GM19240 (cell line): ENCODE results near the gene BEAN1.

Experiments used
- DNase-seq: peaks from one replicate; pipeline ENCODE4 v3.0.0; 2011; ENCODE audit warnings: low spot score; ENCODE audit not compliant: insufficient read length

Gene BEAN1

GRCh38 chr16:66418165-66418962, 8.7 kb upstream of the BEAN1 start:
- DNase-seq, result no peak

DNA sequence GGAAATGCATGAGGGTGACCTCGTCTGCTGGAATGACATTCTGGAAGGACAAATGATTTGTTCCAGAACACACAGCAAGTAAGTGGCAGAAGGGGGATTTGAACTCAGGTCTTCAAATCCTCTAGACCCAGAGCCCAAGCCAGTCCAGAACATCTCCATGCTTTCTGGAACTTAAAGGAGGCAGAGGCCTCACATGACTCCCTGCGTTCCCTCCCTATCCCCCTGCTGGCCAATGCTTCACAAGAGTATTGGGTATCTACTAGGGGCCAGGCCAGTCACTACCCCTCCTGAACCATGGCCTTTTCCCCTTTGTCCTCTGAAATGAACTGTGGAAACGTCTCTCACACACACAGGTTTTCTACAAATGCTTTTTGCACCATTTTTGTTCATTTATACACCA, 7.6 kb upstream of the BEAN1 start:
- DNase-seq, result no peak

DNA sequence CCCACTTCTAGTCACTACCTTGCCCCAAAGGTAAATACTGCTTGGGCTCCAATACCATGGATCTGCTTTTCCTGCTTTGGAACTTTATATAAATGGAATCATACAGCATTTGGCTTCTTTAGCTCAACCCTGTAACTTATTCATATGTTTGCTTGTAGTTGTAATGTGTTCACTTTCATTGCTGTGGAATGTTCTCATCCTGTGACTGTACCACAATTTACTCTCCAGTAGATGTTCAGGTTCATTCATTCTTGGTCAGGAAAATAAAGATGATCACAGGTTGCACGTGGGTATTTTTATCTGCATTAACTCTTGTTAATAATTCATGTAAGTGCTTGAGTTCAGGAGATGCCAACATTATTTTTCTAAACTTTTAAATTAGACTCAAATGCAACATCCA, 6.7 kb upstream of the BEAN1 start:
- no peak for DNase-seq

- no peak for DNase-seq
Measured at GRCh38 chr16:66421891-66422290, 5.2 kb upstream of the BEAN1 start.

GRCh38 chr16:66422366-66422765, 4.7 kb upstream of the BEAN1 start:
- DNase-seq, result no peak

DNA sequence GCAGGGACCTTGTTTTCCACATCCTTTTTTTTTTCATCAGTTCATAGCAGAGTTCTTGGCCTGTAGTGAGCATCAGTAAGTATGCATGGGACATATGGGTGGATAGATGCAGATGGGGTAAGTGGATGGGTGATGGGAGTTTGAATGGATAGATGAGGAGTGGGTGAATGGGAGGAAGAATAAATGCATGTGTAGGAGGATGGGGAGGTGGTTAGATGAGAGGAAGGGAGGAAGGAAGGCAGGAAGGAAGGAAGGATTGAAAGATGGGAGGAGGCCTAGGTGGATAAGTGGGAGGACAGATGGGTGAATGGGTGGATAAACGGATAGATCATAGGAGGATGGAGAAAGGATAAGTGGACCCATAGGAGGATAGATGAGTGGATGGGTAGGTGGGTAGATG, 3.9 kb upstream of the BEAN1 start:
- no peak for DNase-seq

DNA sequence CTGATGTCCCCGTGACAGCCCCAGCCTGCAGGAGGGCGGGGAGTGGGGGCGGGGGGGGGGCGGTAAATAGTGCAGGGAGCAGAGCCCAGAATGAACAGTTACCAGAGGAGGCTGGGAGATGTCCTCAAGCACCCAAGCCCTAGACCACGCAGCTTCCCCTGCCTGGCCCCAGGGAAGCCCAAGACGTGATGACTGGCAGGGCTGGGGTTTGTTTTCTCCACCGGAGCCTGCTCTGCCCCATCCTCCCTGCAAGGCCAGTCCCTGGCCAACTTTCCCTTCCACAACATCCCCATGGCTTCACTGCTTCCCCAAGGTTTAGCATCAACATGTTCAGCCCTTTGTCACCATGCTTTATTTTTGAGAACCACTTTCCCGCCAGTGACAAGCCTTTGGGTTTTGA, 1.4 kb upstream of the BEAN1 start:
- DNase-seq, result no peak

DNA sequence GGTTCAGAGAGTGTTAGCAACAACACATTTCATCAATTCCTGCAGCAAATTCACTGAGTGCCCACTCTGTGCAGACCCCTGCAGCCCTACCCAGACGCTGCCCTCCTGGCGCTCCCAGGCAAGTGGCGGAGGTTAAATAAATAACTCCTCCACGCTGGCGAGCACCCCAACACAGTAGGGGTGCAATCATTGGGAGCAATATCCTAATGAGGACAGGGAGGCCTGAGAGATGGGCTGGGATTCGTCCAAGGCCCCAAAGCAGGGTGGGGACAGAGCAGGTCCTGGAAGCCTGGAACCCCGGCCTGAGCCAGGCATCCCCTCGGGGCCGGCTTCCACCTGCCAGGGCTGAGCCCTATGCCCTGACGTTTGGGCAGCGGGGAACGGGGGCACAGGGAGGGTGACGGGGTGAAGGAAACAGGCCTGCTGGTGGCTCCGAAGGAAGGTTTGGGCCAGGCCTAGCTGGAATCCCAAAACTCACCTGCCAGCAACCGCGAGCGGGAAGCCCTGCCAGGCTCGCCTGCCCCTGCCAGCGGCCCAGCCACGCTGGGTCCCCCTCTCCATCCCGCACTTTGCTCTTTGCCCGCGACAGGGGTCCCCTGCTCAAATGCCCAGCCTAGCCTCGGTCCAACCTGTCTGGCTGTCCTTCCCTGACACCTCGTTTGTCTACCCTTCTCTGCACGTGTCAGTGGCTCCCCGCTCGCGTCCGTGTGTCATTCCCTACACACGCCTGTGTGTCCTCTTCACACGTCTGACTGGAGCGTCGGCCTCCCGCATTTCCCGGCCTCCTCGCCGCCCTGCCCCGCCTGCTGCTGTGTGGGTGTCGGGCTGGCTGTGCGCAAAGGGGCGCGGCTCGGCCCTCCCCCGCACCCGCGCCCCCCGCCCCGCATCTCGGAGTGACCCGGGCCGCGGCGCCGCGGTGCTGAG, 721 bp upstream of the BEAN1 start:
- DNase-seq, result no peak

- no peak for DNase-seq
Measured at GRCh38 chr16:66427871-66428681, 981 bp downstream of the BEAN1 start.

DNA sequence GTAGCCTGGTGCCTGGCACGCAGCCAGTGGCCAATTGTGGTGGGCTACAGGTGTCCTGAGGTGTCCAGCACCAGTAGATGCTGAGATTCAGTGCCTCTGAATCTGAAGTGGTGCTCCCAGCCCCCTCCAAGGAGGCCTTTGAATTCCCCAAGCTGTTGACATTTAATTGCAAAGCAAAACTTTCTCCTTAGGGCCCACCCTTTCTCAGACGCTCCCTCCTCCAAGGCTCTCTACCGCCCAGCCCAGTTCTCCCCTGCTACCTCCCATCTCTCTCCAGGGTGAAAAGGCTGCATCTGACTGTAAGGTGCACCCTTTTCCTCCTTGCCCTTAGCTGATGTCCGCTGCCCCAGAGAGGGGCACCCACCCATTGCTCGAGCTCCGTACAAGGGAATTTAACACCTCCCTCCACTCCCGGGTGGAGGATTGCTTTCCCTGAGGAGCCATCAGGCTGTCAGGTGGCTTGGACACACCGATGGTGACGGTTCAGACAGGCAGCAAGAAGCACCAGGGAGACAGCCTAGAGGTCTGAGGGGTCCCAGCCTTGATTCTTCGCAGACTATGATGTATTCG, 1.7 kb downstream of the BEAN1 start:
- DNase-seq, result no peak

GRCh38 chr16:66429290-66429962, 2.3 kb downstream of the BEAN1 start:
- DNase-seq, result no peak

- DNase-seq, result no peak
Measured at GRCh38 chr16:66430214-66430613, 3.1 kb downstream of the BEAN1 start.

GRCh38 chr16:66431760-66432159, 4.7 kb downstream of the BEAN1 start:
- DNase-seq, result no peak

DNA sequence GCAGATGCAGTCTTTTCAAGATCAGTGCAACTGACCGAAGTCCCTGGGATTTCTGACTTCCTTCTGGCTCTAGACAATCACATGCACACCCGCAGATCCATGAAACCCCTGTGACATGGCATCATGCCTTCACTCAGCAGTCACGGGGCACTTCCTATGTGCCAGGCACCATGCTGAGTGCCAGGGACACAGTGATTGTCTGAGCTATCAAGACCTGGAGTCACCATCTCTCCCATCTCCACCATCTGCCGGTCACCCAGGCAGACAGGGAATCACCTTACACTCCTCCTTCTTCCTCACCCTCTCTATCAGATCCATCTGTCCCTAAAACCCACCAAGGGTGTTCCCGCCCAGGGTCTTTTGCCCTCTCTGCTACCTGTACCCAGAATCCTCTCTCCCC, 5.3 kb downstream of the BEAN1 start:
- DNase-seq, result no peak

DNA sequence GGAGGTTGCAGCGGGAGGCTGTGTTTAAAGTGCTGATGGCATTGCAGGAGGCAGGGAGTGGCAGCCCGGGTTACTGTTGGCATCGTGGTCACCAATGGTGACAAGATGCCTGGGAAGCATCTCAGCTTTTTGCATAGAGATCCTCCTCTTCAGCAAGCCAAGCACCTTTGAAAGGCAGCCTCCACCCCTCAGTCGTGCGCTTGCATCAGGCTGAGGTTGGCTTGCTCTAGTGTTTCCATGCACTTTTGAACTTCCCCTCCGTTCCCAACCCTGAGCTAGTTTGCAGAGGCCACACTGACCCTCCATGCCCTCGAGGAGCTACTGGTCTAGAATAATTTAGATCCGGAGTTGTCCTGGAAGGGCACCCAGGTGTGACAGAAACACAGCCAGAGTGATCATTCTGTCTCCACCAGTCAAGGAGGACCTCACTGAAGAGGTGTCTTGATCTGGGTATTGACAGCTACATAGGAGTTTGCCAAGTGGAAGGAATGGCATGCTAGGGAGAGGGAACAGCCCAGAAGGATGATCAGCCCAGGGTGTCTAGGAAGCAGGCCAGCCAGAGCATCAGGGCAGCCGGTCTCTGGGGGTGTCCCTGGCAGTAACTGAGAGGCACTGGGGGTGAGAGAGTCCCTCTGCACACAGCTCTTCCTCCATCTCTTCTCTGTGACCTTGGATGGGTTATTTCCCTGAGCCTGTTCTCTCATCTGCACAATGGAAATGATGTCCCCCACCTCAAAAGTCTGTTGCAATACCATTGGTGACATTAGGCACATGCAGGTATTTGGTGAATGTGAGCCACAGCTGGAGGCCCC, 7.7 kb downstream of the BEAN1 start:
- no peak for DNase-seq

DNA sequence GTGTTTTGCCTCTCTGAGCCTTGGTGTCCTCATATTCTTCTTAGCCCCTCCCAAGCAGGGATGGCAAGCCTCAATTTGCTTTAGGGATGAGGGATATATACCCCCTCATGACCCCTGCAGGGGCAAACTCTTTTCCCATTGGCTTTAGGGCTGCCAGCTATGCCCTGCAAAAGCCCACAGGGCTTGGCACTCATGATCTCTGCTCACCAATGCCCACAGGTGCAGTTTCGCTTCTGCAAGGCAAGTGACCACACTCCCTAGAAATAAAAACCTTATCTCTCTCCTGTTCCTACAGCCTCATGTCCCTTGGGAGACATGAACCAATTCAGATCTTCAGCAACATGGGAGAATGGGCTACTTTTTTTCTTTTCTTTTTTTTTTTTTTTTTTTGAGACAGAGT, 8.8 kb downstream of the BEAN1 start:
- DNase-seq, result no peak

- DNase-seq, result no peak
Measured at GRCh38 chr16:66437391-66437945, 10.4 kb downstream of the BEAN1 start.

- DNase-seq, result no peak
Measured at GRCh38 chr16:66438536-66438935, 11.4 kb downstream of the BEAN1 start.

- no peak for DNase-seq
Measured at GRCh38 chr16:66439051-66439730, 12.1 kb downstream of the BEAN1 start.
